Left renal pelvis (tissue), 4 donors: ENCODE measurements around the gene MLX. TPM values are rescaled to one million over a fixed set of nuclear protein-coding genes. Genes with fewer than 3 reads are reported as not detected.

Experiments used
- DNase-seq, 4 donors: peaks; one replicate each; pipeline ENCODE4 v3.0.0-alpha.2; 2013; ENCODE audit warnings: low read depth in 4 of 4, low spot score in 3 of 4
- polyA plus RNA-seq, 4 donors: library from polyadenylated mRNA; unstranded; fragments of 120-200 nt; gene quantifications; one replicate each; pipeline ENCODE4 v1.2.1, GENCODE V29; 2013; ENCODE audit not compliant: insufficient read length in 4 of 4

MLX gene
- polyA plus RNA-seq = 10 to 100 TPM; 33.5 to 41.3 (median 36.0) TPM

- peak in 3 of 4 donors; percentile 73 to 79 (median 76) for DNase-seq
Observed at GRCh38 chr17:42566883-42567573, at the start of gene MLX. Gene MLX, plus strand, starts transcription at chr17:42567100. Its CDS starts 25 bp downstream, at chr17:42567125.

GRCh38 chr17:42517516-42517915, 49.4 kb upstream of the MLX start:
- no peak for DNase-seq

- no peak for DNase-seq
Observed at GRCh38 chr17:42518046-42518754, 48.7 kb upstream of the MLX start.

GRCh38 chr17:42518755-42519545, 48.0 kb upstream of the MLX start:
- DNase-seq = no peak

- DNase-seq = peak; percentile 78 to 83 (median 82)
Observed at GRCh38 chr17:42519546-42520491, 47.1 kb upstream of the MLX start.

- DNase-seq = no peak
Observed at GRCh38 chr17:42520540-42520951, 46.4 kb upstream of the MLX start.

- DNase-seq = no peak
Observed at GRCh38 chr17:42521036-42521435, 45.9 kb upstream of the MLX start.

- no peak for DNase-seq
Observed at GRCh38 chr17:42521666-42522262, 45.1 kb upstream of the MLX start.

GRCh38 chr17:42522263-42522790, 44.6 kb upstream of the MLX start:
- DNase-seq = no peak

- DNase-seq = no peak
Observed at GRCh38 chr17:42522798-42523278, 44.1 kb upstream of the MLX start.

- no peak for DNase-seq
Observed at GRCh38 chr17:42525221-42525620, 41.7 kb upstream of the MLX start.

- DNase-seq = no peak
Observed at GRCh38 chr17:42526031-42526444, 40.9 kb upstream of the MLX start.

GRCh38 chr17:42527932-42528331, 39.0 kb upstream of the MLX start:
- DNase-seq = no peak

GRCh38 chr17:42529061-42529460, 37.8 kb upstream of the MLX start:
- DNase-seq = no peak

- DNase-seq = no peak
Observed at GRCh38 chr17:42530952-42531454, 35.9 kb upstream of the MLX start.

GRCh38 chr17:42531455-42532354, 35.2 kb upstream of the MLX start:
- DNase-seq = no peak

GRCh38 chr17:42535155-42536047, 31.5 kb upstream of the MLX start:
- no peak for DNase-seq
